ENCODE results near the gene NFE2L1. TPM values are rescaled to one million over a fixed set of nuclear protein-coding genes. Genes with fewer than 3 reads are reported as not detected.

The NFE2L1 gene
- total RNA-seq, 1 experiment from 2014 or later, result 135 TPM

- H3K36me3 ChIP-seq (ENCODE audit: control insufficient read depth in 1 of 2, insufficient read depth in 2 of 2, low read length in 2 of 2), result peaks cover 35 to 47% of the 10 kb centered on the region in 2 experiments
- H3K27me3 ChIP-seq (ENCODE audit: insufficient read depth, low read length), result no peaks in the 10 kb centered on the region
- no peak overlapping the region for H2AFZ ChIP-seq (ENCODE audit: low read depth, low read length, poor library complexity, severe bottlenecking)
- intact Hi-C loops (cut with micrococcal nuclease), result no loop called here
- H4K20me1 ChIP-seq (ENCODE audit: insufficient read depth), result no peaks in the 10 kb centered on the region; the same call in 1 of the 2 replicates
- no peak overlapping the region for H3K4me2 ChIP-seq (ENCODE audit: low read length)
- H3K9me2 ChIP-seq (ENCODE audit: insufficient read depth), result no peaks in the 10 kb centered on the region
- no peak overlapping the region for H3K4me3 ChIP-seq (replicated peaks in 1 of 2; ENCODE audit: low read depth in 1 of 2, low read length in 2 of 2)
- no peak overlapping the region for H3K9ac ChIP-seq (ENCODE audit: low read length)
- DNase-seq (ENCODE audit: low read depth, low spot score) (no peak), ATAC-seq (no peak)
- ChIA-PET POLR2A (interaction anchor here (1.4 to 13.2 kb wide), 2 partner anchors 8 to 17 kb away, joined by 3 to 114 read pairs; partner anchors contain the start of gene NFE2L1), RAD21 (ENCODE audit: low non-redundant PET in 1 of 2, low total read pairs in 2 of 2, uncharacterized antibody in 2 of 2, unreplicated experiment in 2 of 2) (no interaction called here), CTCF (interaction anchor here (1.0 to 3.1 kb wide), 5 partner anchors 7 to 66 kb away, joined by 3 to 32 read pairs (median 15); no protein-coding TSS in a partner anchor)
- no peak overlapping the region for H3K27ac ChIP-seq (ENCODE audit: low read depth, low read length)
- H3K4me1 ChIP-seq (ENCODE audit: control insufficient read depth in 1 of 2, insufficient read depth in 2 of 2, low read length in 2 of 2), result no peaks in the 10 kb centered on the region
- H3K9me3 ChIP-seq (ENCODE audit: control insufficient read depth in 1 of 2, insufficient read depth in 1 of 2, low read depth in 1 of 2, low read length in 2 of 2), result no peaks in the 10 kb centered on the region
- H3K79me2 ChIP-seq (ENCODE audit: insufficient read depth, low read length), result no peaks in the 10 kb centered on the region; the same call in 1 of the 2 replicates
- no peak for TF ChIP-seq FOSL1 (IDR thresholded peaks at IDR 0.05; ENCODE audit: low read depth)
- no peak for TF ChIP-seq RAD21 (IDR thresholded peaks at IDR 0.05; ENCODE audit: low read depth)
- TF ChIP-seq SIN3A (IDR thresholded peaks at IDR 0.05; ENCODE audit: low read depth), result no peak
- BruUV-seq (replicated peaks), result no TSS peak
Observed at GRCh38 chr17:48066192-48066591, 18.0 kb downstream of the NFE2L1 start.

- H3K4me2 ChIP-seq (ENCODE audit: low read length), result no peak overlapping the region
- peaks cover 35 to 43% of the 10 kb centered on the region in 2 experiments for H3K36me3 ChIP-seq (ENCODE audit: control insufficient read depth in 1 of 2, insufficient read depth in 2 of 2, low read length in 2 of 2)
- H3K9ac ChIP-seq (ENCODE audit: low read length), result no peak overlapping the region
- H4K20me1 ChIP-seq (ENCODE audit: insufficient read depth), result no peaks in the 10 kb centered on the region; the same call in 1 of the 2 replicates
- no peak overlapping the region for H3K4me3 ChIP-seq (replicated peaks in 1 of 2; ENCODE audit: low read depth in 1 of 2, low read length in 2 of 2)
- DNase-seq (ENCODE audit: low read depth, low spot score) (no peak), ATAC-seq (no peak; the same call in 1 of the 2 replicates)
- RAD21 ChIA-PET (ENCODE audit: low non-redundant PET in 1 of 2, low total read pairs in 2 of 2, uncharacterized antibody in 2 of 2, unreplicated experiment in 2 of 2), result no interaction called here
- no peaks in the 10 kb centered on the region for H3K4me1 ChIP-seq (ENCODE audit: control insufficient read depth in 1 of 2, insufficient read depth in 2 of 2, low read length in 2 of 2)
- POLR2A ChIA-PET, result interaction anchor here (1.3 to 13.2 kb wide), 4 partner anchors 8 to 17 kb away, joined by 3 to 114 read pairs (median 4); partner anchors contain the start of gene NFE2L1
- no peak overlapping the region for H3K27ac ChIP-seq (ENCODE audit: low read depth, low read length)
- intact Hi-C loops (cut with micrococcal nuclease), result no loop called here
- no peak for TF ChIP-seq POLR2AphosphoS5 (IDR thresholded peaks at IDR 0.05; ENCODE audit: low read depth, low read length)
- TF ChIP-seq CTCF (IDR thresholded peaks at IDR 0.05 in 2 of 3, conservative IDR thresholded peaks at IDR 0.05 in 1 of 3; ENCODE audit: borderline replicate concordance in 1 of 3, insufficient read depth in 1 of 3, low read depth in 2 of 3, low read length in 2 of 3), result no peak
- TF ChIP-seq YY1 (IDR thresholded peaks at IDR 0.05; ENCODE audit: extremely low read depth, insufficient replicate concordance, low read depth, low read length), result no peak
- no peak for TF ChIP-seq ELF1 (IDR thresholded peaks at IDR 0.05; ENCODE audit: borderline replicate concordance, low read depth)
- no peak for TF ChIP-seq MAX (IDR thresholded peaks at IDR 0.05)
- no peak for TF ChIP-seq EZH2 (IDR thresholded peaks at IDR 0.05)
- no TSS peak for BruUV-seq (replicated peaks)
- H3K27me3 ChIP-seq (ENCODE audit: insufficient read depth, low read length), result no peaks in the 10 kb centered on the region
- H3K9me2 ChIP-seq (ENCODE audit: insufficient read depth), result no peaks in the 10 kb centered on the region
- no peak overlapping the region for H2AFZ ChIP-seq (ENCODE audit: low read depth, low read length, poor library complexity, severe bottlenecking)
- CTCF ChIA-PET, result interaction anchor here (1.0 to 3.1 kb wide), 6 partner anchors 8 to 65 kb away, joined by 3 to 32 read pairs (median 15); no protein-coding TSS in a partner anchor
- H3K9me3 ChIP-seq (ENCODE audit: control insufficient read depth in 1 of 2, insufficient read depth in 1 of 2, low read depth in 1 of 2, low read length in 2 of 2), result no peaks in the 10 kb centered on the region
- H3K79me2 ChIP-seq (ENCODE audit: insufficient read depth, low read length), result no peaks in the 10 kb centered on the region; the same call in 1 of the 2 replicates
Observed at GRCh38 chr17:48066656-48067055, 18.5 kb downstream of the NFE2L1 start.

Data from HCT116 (cell line).